SIG-M5 (cell line): Measurements from ENCODE around the gene PIGL.

Source experiments
- DNase-seq: peaks from one replicate; lab custom pipeline; 2025; lab: John Stamatoyannopoulos, UW

The PIGL gene

GRCh38 chr17:16353317-16354174 is 136.5 kb downstream of the PIGL start, which contains the start of gene CENPV:
TSS of gene CENPV (minus strand) at chr17:16353469. CDS start at chr17:16353436, 33 bp downstream.
- DNase-seq: no peak

GRCh38 chr17:16354585-16354984 is 137.6 kb downstream of the PIGL start:
- DNase-seq: no peak

DNA sequence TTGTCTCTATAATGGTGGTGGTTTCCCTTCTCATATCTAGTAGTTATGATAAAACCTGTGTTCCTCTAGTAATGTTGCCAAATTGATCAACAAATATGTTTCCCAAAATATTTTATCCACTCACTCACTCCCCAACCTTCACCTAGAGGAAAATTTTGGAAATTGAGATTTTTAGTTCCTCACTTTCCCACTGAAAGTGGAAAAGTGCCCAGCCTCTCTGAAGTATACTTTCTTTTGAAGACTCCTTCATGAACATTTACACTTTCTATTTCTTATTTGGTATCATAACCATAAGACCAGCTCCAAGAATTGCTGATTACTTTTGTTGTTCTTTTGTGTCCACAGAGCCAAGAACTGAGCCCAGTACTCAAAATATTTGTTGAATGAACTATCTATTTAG is 141.4 kb downstream of the PIGL start:
- DNase-seq: no peak

GRCh38 chr17:16361874-16362273 is 144.9 kb downstream of the PIGL start:
- DNase-seq: no peak

DNA sequence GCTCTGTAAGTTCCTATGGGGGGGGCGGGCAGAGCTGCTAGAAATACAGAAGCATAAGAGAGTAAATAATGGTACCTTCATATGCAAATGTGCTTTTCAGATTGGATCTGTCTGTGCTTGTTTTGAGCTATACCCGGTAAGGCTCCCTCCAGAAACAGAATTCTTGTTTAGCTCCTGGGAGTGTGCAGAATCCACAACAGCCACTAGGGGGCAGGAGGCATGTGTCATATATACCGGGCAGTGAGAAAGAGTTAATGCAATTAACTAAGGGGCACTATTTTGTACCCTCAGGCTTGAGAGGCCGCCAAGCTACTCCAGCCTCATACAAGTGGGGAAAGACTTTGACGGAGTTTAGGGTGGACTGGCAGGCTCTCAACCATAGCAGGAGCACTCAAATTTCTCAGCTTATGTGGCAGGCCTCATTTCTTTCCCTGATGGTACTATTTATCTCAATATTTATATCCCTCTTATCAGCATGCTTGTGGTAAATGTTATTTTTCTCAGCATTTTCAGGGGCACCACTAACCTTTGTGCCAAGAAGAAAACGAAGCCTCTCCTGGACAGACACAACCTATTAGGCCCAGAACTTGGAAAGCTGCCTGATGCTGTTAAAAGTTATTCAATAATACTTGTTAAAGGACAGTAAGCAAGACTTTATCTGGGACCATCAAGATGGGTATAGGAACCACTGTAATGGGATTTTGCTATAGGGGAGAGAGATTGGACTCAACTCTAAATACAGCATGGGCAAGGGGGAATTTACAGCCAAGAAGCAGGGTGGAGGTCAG is 146.9 kb downstream of the PIGL start:
- DNase-seq: no peak

DNA sequence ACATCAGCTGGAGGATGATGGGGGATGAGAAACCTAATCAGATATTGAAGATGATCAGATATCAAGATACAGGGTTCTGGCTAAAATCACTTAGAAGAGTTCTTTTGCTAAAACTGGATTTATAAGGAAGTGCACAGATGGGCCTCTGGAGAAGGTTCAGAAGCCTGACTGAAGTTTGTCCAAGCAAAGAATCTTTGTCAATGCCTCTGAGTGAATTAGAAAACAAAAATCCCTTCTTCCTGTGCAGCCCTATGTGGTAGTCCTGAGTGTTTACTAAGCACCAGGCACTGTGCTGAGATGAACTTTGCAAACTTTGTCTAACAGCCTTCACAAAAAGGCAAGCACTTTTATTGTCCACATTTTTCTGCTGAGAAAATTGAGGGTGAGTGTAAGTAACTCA is 147.6 kb downstream of the PIGL start:
- no peak for DNase-seq

GRCh38 chr17:16371742-16372141 is 154.7 kb downstream of the PIGL start:
- no peak for DNase-seq

- no peak for DNase-seq
Observed at GRCh38 chr17:16374146-16374938, 157.3 kb downstream of the PIGL start.
